ENCODE measurements around the gene BLTP1.
"Not testable (repeated sequence)": the region's sequence is repeated elsewhere in the genome, so short reads cannot be mapped to it uniquely, and the experiment has no call there.

BLTP1 gene, protein sequence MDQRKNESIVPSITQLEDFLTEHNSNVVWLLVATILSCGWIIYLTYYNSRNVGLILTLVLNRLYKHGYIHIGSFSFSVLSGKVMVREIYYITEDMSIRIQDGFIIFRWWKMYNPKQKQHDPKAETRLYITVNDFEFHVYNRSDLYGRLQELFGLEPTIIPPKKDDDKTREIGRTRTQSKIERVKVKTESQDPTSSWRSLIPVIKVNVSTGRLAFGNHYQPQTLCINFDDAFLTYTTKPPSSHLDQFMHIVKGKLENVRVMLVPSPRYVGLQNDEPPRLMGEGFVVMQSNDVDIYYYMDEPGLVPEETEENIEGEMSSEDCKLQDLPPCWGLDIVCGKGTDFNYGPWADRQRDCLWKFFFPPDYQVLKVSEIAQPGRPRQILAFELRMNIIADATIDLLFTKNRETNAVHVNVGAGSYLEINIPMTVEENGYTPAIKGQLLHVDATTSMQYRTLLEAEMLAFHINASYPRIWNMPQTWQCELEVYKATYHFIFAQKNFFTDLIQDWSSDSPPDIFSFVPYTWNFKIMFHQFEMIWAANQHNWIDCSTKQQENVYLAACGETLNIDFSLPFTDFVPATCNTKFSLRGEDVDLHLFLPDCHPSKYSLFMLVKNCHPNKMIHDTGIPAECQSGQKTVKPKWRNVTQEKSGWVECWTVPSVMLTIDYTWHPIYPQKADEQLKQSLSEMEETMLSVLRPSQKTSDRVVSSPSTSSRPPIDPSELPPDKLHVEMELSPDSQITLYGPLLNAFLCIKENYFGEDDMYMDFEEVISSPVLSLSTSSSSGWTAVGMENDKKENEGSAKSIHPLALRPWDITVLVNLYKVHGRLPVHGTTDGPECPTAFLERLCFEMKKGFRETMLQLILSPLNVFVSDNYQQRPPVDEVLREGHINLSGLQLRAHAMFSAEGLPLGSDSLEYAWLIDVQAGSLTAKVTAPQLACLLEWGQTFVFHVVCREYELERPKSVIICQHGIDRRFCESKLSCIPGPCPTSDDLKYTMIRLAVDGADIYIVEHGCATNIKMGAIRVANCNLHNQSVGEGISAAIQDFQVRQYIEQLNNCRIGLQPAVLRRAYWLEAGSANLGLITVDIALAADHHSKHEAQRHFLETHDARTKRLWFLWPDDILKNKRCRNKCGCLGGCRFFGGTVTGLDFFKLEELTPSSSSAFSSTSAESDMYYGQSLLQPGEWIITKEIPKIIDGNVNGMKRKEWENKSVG (N-terminal part only)

DNA sequence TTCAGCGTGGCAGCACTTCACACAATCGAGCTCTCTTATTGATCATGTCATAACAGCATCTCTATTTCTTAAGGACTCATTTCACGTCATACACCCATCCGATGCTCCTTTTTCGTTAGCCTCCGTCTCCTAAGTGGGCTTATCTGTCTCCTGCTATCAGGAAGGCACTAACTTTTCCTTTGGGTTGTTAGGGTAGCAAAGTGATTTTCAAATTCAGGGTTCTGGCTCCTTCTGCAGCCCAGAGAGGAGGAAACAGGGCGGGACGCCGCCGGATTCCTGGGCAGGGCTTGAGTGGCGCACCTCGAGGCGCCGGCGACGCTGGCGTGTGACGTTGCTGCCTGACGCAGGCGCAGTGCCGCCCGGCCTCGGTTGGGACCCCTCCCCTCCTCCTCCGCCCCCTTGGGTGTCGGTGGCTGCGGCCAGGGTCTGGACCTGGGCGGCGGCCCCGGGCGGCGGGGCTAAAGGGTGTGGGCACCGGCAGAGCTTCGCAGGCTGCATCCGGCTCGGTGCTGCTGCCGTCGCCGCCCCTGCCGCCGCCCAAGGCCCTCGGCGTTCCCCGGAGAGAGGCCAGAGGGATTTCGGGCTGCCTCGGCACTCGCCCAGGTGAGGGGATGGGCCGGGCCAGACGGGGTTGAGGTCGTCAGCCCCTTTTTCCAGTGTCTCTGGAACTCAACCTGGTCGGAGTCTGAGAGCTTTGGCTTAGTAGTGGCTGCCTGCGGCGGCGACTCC lies at the start of gene BLTP1:
TSS of gene BLTP1 (plus strand) at position 350 of the 729 bp plus-strand sequence. CDS start 18,317 bp downstream, outside the sequence.
- in situ Hi-C loops (cut with MboI; ENCODE audit: low sequenced_read_pairs) = no loop called here

DNA sequence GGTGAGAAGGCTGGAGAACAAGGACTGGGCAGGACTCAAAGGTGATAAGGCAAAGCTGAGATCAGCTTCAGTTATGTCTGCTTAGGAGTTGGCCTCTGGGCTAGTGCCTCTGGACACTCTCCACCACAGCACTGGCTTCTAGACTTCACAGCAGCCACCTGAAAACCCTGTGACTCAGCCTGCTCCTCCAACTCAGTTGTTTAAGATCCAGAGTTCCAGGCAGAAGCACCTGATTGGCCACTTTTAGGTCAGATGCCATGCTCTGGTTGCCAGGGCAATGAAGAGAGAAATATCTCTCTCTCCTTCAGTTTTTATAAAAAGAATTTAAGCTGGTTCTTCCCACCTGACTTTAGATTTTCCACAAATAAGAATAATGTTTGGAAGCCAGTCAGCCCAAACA lies 47.9 kb upstream of the BLTP1 start:
- in situ Hi-C loops (cut with MboI; ENCODE audit: low sequenced_read_pairs) = no loop called here

DNA sequence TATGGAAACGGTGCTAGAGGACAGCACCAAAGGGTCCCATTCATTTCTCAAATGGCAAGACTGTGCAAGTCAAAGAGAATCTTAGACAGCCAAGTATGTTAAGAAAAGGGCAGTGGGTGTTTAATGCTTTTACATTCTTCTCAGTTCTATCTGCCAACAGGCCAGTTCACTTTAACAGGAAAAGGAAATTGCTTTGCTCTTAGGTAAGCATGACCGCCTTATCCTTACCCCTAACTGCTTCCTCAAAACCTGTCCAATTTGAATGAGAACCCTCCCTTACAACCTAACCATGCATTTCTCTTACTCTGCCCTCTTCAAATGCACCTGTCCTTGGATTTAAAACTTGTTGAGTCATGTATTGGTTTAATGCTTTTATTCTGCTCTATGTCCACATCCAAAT lies 44.5 kb upstream of the BLTP1 start:
- in situ Hi-C loops (cut with MboI; ENCODE audit: low sequenced_read_pairs) = no loop called here

DNA sequence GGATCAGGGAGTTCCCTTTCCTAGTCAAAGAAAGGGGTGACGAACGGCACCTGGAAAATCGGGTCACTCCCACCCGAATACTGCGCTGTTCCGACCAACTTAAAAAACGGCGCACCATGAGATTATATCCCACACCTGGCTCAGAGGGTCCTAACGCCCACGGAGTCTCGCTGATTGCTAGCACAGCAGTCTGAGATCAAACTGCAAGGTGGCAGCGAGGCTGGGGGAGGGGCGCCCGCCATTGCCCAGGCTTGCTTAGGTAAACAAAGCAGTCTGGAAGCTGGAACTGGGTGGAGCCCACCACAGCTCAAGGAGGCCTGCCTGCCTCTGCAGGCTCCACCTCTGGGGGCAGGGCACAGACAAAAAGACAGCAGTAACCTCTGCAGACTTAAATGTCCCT lies 41.8 kb upstream of the BLTP1 start:
- in situ Hi-C loops (cut with MboI; ENCODE audit: low sequenced_read_pairs) = not testable (repeated sequence)

DNA sequence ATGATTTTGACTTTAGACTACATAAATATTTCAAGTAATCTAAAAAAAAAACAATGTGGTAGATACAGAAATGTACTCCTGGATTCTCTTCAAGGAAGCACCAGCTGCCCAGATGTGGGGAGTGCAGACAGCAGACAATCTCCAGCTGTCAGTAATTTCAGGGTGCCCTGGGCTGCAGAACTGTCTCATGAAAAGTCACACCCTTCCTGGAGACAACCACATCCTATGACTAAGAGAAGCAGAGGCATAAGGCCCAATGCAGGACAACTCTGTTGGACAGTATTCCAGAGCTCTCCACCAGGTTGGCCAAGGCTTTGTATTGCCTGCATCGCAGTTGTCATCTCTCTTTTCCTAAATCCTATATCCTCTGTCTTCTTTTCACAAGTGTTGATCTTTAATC lies 34.4 kb upstream of the BLTP1 start:
- in situ Hi-C loops (cut with MboI; ENCODE audit: low sequenced_read_pairs) = no loop called here

DNA sequence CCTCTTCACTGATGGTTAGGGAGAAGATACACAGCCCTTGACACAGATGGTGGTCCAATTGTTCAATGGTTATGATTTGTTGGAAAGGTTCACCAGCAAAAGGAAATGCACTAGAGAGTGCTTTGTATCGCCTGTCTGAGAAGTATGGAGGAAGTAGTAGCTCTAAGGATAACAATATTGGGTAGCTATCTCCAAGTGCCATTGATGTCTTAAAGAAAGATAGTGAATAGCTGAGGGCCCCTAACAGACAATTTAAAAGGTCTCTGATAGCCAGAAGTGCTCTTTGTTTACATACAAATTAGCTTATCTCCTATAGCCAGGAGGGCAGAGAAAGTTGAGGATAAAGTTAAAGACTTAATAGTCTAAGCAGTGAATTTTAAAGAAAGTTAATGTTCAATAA lies 33.9 kb upstream of the BLTP1 start:
- in situ Hi-C loops (cut with MboI; ENCODE audit: low sequenced_read_pairs) = no loop called here

DNA sequence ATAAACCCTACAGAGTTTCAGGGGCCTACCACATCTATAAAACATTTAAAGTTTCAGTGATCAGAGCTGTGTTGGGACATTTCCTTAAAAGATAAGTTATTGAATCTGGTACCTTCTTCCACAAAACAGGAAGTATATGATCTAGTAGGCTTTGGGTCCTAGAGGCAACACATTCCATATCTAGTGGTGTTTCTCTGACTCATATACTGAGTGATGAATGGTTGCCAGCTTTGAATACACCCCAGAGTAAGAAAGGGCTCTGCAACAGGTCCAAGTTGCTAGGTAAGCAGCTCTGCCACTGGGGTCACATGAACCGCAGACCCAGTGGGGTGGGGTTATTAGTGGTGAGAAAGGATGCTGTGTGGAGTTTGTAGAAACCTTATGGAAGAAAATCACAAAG lies 32.4 kb upstream of the BLTP1 start:
- in situ Hi-C loops (cut with MboI; ENCODE audit: low sequenced_read_pairs) = no loop called here

DNA sequence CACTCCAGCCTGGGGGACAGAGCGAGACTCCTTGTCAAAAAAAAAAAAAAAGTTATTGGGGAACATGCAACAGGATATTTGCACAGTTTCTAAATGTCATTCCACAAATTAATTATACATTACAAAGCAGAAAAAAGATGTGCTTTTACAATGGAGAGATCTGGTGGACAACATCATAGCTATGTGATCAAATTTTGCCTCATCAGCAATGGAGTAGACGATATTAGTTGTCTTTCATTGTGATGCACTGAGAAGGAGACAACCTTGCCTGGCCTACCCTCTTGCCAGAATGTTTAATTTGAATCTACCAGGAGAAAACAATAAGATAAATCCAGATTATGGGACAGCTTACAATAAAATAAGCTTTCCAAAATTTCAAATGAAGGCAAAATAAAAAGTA lies 30.5 kb upstream of the BLTP1 start:
- in situ Hi-C loops (cut with MboI; ENCODE audit: low sequenced_read_pairs) = no loop called here

DNA sequence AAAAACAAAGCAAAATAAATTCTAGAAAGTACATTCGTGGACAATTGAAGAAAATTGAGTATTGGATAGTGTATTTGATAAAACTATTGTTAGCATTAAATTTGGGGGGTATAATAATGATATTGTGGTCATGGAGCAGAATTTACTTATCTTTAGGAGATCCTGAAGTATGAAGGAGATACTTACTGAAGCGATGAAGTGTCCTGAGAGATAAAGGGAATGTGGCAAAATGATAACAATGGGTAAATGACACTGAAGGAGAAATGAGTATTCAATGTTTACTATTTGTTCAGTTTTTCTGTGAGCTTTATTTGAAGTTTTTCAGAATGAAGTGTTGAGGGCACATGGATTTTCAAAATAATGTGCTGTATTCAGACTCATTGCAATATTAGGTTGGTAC lies 30.0 kb upstream of the BLTP1 start:
- in situ Hi-C loops (cut with MboI; ENCODE audit: low sequenced_read_pairs) = no loop called here

DNA sequence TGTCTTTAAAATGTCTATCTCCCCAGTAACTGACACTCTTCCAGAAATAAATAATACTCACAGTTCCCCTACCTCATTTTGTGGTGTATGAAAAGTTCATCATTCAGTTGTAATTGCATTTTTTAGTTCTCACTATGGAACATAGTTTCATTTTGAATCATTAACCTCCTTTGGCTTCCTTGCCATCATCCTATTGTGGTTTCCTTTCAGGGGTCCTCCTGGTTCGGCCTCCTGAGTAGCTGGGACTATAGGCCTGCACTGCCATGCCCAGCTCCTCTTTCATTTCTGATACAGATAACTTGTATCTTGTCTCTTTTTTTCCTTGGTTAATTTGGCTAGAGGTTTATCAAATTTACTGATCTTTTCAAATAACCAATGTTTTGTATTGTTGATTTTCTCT lies 23.1 kb upstream of the BLTP1 start:
- in situ Hi-C loops (cut with MboI; ENCODE audit: low sequenced_read_pairs) = no loop called here

DNA sequence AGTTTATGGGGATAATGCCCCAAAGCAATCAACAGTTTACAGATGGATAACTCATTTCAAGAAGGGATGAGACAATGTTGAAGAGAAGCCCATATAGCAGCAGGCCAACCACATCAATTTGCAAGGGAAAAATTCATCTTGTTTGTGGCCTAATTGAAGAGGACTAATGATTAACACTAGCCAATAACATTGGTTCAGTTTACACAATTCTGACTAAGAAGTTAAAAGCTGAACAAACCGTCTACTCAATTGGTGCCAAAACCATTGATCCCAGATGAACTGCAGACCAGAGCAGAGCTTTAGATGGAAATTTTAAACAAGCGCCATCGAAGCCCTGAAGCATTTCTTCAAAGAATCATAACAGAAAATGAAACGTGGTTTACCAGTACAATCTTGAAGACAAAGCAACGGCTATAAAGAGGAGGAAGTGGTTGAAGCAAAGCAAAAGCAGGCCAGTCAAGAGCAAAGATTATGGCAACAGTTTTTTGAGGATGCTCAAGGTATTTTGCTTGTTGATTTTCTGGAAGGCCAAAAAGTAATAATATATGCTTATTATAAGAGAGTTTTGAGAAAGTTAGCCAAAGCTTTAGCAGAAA lies 20.5 kb upstream of the BLTP1 start:
- in situ Hi-C loops (cut with MboI; ENCODE audit: low sequenced_read_pairs) = no loop called here

DNA sequence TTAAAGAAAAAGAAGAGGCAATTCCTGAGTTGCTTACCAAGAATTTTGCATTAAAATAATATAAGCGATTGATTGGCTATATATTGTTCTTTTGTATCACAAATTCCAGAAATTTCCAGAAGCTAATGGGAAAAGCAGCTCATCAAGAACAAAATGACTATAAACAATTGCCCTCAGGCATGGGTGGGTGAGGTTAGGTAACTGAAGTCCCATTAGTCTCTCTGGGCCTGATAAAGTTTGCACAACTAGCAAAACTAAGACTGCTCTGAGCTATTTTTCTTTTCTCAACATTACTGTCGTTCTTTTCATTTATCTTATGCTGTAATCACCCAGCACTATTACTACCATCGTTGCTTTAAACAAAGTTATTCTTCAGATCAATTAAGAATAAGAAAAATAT lies 19.2 kb upstream of the BLTP1 start:
- in situ Hi-C loops (cut with MboI; ENCODE audit: low sequenced_read_pairs) = no loop called here

DNA sequence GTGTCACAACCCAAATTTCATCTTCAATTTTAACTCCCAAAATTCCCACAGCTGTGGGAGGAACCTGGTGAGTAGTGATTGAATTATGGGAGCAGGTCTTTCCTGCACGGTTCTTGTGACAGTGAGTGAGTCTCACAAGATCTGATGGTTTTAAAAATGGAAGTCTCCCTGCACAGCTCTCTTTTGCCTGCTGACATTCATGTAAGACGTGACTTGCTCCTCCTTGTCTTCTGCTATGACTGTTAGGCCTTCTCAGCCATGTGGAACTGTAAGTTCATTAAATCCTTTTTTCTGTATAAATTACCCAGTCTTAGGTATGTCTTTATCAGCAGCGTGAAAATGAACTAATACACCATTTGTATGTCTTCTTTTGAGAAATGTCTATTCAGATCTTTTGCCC lies 13.0 kb upstream of the BLTP1 start:
- in situ Hi-C loops (cut with MboI; ENCODE audit: low sequenced_read_pairs) = no loop called here

DNA sequence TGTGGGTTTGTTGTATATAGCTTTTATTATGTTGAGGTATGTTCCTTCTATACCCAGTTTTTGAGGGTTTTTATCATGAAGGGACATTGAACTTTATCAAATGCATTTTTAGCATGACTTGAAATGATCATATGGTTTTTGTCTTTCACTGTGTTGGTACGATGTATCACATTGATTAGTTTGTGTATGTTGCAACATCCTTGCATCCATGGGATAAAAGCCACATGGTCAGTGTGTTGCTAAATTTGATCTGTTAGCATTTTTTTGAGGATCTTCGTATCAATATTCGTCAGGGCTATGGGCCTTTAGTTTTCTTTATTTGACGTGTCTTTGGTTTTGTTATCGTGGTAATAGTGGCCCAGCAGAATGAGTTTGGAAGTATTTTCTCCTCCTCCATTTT lies 11.3 kb upstream of the BLTP1 start:
- in situ Hi-C loops (cut with MboI; ENCODE audit: low sequenced_read_pairs) = no loop called here

DNA sequence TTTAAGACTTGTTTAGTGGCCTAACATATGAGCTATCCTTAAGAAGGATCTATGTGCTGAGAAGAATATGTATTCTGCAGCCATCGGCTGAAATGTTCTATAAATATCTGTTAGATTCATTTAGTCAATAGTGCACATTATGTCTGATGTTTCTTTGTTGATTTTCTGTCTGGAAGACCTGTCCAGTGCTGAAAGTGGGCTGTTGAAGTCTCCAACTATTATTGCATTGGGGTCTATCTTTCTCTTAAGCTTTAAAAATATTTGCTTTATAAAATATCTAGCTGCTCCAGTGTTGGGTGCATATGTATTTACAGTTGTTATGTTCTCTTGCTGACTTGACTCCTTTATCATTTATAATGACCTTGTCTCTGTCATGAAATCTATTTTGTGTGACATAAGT lies 9.4 kb upstream of the BLTP1 start:
- in situ Hi-C loops (cut with MboI; ENCODE audit: low sequenced_read_pairs) = no loop called here

DNA sequence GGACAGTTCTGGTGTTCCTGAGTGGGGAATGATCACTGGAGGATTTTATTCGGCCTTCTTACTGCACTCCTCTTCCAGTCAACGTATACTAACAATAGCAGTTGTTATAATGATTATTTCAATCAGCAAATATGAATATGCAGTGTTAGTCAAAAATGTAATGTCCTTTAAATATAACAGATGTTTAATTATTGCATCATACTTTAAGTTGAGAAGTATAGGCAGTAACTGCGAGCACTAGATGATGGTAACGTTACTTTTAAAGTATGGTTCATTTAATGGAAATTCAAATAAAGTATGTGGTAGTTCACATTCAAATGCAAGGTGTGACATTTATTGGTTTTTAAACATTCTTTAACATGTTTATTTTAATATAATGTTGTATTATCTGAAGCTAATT lies 5.5 kb upstream of the BLTP1 start:
- in situ Hi-C loops (cut with MboI; ENCODE audit: low sequenced_read_pairs) = no loop called here

DNA sequence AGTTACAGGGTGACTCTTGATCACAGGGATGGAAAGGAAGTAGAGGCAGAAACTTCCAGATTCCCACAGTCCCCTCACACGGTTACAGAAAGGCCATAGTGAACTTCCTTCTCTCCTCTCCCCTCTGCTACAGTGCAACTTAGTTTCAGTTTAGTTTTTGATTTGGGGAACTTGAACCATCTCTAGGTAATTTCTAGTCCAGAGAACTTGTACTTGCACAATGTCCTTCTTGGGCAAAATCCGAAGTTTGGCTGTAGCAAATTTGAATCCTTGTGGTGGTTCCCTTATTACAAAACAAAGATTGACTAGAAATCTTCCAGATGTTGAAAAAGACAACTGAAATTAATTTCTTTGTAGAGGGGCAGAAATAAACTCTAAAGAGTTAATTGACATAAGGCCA lies 1.2 kb upstream of the BLTP1 start:
- in situ Hi-C loops (cut with MboI; ENCODE audit: low sequenced_read_pairs) = no loop called here

DNA sequence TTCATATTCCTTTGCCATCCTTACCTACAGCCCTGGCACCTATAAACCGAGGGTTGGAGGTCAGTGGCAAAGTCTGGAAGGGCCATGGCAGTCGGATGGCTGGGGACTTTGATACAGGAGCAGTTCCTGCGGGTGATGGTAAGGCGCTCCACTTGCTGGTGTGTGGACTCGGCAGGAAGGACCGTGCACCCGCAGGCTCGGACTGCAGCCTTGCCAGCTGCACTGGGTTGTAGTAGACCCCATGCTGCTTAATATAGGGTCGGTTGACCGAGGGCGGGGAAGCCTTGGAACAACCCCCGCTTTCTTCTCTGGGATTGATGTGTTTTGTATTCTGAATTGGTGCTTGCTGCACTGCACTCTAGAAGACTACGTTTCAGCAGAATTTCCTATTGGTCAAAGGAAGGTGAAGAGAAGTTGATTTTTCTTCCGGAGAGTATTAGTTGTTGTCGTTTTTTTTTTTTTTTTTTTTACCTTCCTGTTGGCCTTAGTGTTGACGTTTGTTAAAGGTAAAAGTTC lies 638 bp downstream of the BLTP1 start:
- in situ Hi-C loops (cut with MboI; ENCODE audit: low sequenced_read_pairs) = no loop called here

DNA sequence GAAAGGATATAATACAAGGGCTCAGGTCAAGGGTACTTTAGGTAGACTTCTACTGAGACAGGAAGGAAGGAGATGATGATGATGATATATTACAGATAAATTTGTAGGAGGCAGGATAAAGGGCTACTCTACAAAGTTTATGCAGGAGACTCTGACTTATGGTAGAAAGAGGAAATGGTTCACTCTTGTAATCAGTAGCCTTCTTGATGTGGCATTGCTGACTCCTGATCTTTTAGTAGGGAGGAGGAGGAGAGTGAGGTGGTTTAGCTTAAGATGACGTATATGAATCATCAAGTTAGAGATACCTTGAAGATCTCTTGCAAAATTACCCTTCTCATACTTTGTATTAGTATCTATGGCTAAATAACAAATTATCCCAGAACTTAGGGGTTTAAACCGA lies 4.7 kb downstream of the BLTP1 start:
- in situ Hi-C loops (cut with MboI; ENCODE audit: low sequenced_read_pairs) = no loop called here

DNA sequence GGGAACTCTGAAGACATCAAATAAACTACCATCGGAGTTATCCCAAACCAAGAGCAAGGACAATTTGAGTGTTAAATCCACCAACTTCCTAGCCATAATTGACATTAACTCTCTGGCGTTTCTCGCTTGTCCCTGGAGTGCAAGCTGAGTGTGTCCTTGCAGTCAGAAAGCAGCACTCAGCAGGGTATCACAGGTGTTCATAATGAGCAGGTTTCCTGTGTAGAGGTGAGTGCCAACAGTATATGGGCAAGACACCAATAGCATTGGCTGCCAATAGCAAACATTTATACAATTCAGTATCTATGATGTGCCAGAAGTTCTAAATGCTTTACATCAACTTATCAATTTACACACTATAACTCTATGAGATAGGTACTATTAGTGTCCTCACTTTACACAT lies 11.2 kb downstream of the BLTP1 start:
- in situ Hi-C loops (cut with MboI; ENCODE audit: low sequenced_read_pairs) = no loop called here

Measured in HL-60/S4 treated with retinoic acid at 250 ng/mL for 4 days and 3 days (cell line).